ENCODE measurements around the gene TXN2.

DNA sequence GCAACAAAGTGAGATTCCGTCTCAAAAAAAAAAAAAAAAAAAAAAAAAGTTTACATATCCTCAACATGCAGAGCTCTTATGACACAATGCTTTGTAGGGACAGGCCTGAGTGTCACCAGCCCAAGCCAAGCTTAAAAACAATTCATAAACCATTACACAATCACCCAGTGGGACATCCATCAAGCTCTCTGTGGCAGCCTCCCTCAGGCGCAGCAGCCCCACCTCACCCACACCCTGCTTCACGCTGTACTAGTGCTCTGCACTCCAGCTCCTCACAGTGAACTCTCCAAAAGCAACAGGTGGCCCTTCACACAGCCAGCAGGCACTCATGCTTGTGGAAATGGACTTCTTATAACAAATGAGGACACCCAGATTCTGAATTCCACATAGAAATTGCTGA, 28.9 kb upstream of the TXN2 start:
- TF ChIP-seq, protein P1, sequence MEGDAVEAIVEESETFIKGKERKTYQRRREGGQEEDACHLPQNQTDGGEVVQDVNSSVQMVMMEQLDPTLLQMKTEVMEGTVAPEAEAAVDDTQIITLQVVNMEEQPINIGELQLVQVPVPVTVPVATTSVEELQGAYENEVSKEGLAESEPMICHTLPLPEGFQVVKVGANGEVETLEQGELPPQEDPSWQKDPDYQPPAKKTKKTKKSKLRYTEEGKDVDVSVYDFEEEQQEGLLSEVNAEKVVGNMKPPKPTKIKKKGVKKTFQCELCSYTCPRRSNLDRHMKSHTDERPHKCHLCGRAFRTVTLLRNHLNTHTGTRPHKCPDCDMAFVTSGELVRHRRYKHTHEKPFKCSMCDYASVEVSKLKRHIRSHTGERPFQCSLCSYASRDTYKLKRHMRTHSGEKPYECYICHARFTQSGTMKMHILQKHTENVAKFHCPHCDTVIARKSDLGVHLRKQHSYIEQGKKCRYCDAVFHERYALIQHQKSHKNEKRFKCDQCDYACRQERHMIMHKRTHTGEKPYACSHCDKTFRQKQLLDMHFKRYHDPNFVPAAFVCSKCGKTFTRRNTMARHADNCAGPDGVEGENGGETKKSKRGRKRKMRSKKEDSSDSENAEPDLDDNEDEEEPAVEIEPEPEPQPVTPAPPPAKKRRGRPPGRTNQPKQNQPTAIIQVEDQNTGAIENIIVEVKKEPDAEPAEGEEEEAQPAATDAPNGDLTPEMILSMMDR (conservative IDR thresholded peaks at IDR 0.05; ENCODE audit: low read depth in 2 of 2), result no peak
- TF ChIP-seq POLR2AphosphoS5 (IDR thresholded peaks at IDR 0.05; ENCODE audit: low read depth) (no peak), EZH2 (IDR thresholded peaks at IDR 0.05; ENCODE audit: low read depth, unreplicated experiment) (no peak), EZH2phosphoT487 (IDR thresholded peaks at IDR 0.05; ENCODE audit: unreplicated experiment) (no peak), REST (IDR thresholded peaks at IDR 0.05; ENCODE audit: unreplicated experiment) (no peak), JUNB (IDR thresholded peaks at IDR 0.05; ENCODE audit: unreplicated experiment) (no peak)

All from GM23338 (cell line).